Activated B cell treated with CpG ODN at 0.5 μM for 24 hours (primary cell): ENCODE results near the gene POU6F1. TPM values are rescaled to one million over a fixed set of nuclear protein-coding genes. Genes with fewer than 3 reads are reported as not detected.

ENCODE experiments used
- ATAC-seq: fragments of 200-7000 bp; cut with Tn5 transposase; one replicate; pipeline ENCODE4 v1.10.0; 2021; ENCODE audit warnings: low read depth, mild to moderate bottlenecking, moderate library complexity
- CTCF ChIA-PET: fragments of 350-600 bp; sonication (Branson Sonifier 250); formaldehyde crosslinking; loops from one replicate; lab custom pipeline; 2021; ENCODE audit warnings: antibody characterized with exemption; lab: Charles Lee
- POLR2A ChIA-PET: fragments of 350-600 bp; sonication (Branson Sonifier 250); formaldehyde crosslinking; loops from one replicate; lab custom pipeline; 2021; ENCODE audit warnings: antibody characterized with exemption; lab: Charles Lee
- DNase-seq: peaks from one replicate; pipeline ENCODE4 v3.0.0; 2022
- H3K27ac Mint-ChIP-seq: one replicate; pipeline ENCODE4 v1.8.0; 2020; ENCODE audit warnings: mixed read lengths
- H3K27me3 Mint-ChIP-seq: one replicate; pipeline ENCODE4 v1.8.0; 2021; ENCODE audit warnings: mixed read lengths
- H3K36me3 Mint-ChIP-seq: one replicate; pipeline ENCODE4 v1.8.0; 2021; ENCODE audit warnings: low read depth, mixed read lengths
- H3K4me1 Mint-ChIP-seq: one replicate; pipeline ENCODE4 v1.8.0; 2021; ENCODE audit warnings: mixed read lengths
- H3K4me3 Mint-ChIP-seq: one replicate; pipeline ENCODE4 v1.8.0; 2020; ENCODE audit warnings: mild to moderate bottlenecking, mixed read lengths
- H3K9me3 Mint-ChIP-seq: one replicate; pipeline ENCODE4 v1.8.0; 2020; ENCODE audit warnings: mixed read lengths
- intact Hi-C: fragments of 100-400 bp; cut with micrococcal nuclease; formaldehyde crosslinking; loops from one replicate; pipeline ENCODE4 v1.15.1; 2024
- total RNA-seq: library from RNA; stranded (reverse); gene quantifications from 2 replicates; pipeline ENCODE4 v1.2.3, GENCODE V29; 2022
- TF ChIP-seq, protein P1 (sequence below): fragments of 200-600 bp; IDR thresholded peaks from one replicate; pipeline ENCODE4 v1.8.0; 2022; ENCODE audit warnings: antibody characterized with exemption, mild to moderate bottlenecking

Gene POU6F1, protein sequence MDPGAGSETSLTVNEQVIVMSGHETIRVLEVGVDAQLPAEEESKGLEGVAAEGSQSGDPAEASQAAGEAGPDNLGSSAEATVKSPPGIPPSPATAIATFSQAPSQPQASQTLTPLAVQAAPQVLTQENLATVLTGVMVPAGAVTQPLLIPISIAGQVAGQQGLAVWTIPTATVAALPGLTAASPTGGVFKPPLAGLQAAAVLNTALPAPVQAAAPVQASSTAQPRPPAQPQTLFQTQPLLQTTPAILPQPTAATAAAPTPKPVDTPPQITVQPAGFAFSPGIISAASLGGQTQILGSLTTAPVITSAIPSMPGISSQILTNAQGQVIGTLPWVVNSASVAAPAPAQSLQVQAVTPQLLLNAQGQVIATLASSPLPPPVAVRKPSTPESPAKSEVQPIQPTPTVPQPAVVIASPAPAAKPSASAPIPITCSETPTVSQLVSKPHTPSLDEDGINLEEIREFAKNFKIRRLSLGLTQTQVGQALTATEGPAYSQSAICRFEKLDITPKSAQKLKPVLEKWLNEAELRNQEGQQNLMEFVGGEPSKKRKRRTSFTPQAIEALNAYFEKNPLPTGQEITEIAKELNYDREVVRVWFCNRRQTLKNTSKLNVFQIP
- total RNA-seq = 20.3 and 26.2 TPM in 2 replicates

DNA sequence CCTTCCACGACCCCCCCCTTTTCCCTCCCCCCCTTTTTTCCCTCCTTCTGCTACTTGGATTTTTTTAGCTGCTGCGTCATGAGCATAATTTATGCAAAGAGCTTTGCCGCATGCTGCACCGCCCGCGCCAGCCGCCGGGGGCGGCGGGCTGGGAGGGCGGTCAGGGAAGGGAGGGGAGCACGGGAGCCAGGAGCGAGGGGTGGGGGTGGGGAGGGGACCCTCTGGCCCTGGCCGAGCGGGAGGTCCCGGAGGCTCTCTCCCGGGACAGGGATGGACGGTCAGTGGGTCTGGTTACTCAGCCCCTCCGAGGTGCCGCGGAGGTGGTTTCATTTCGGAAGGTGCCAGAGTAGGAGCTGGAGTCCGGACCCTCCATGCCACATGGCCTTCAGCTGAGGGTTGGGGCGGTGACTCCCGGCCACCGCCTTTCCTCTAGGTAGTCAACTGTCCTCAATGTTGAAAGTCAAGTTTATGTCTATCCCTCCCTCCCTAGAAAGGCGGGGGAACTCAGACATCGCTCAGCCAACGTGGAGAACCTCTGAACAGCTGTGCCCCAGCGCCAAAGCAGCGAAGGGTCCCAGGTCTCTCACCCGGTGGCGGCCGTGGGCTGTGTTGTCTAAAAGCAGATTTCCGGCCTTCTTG lies at the start of gene POU6F1:
TSS of gene POU6F1 (minus strand) at position 95 of the 639 bp plus-strand sequence. CDS start 11,226 bp downstream, outside the sequence.
- ATAC-seq (peak; percentile 79), DNase-seq (peak; percentile 68)
- ChIA-PET POLR2A (interaction anchor here (0.5 to 5.1 kb wide), 40 partner anchors 9 to 1985 kb away, joined by 3 to 198 read pairs (median 5); partner anchors contain the start of genes ATF1, BIN2, CERS5 and CSRNP2), CTCF (interaction anchor here (0.6 to 1.7 kb wide), 11 partner anchors 9 to 314 kb away, joined by 3 to 8 read pairs (median 4); partner anchors contain the start of gene DAZAP2)
- Mint-ChIP-seq H3K27me3 (no peaks in the 10 kb centered on the region), H3K4me3 (peak within 1 kb of the TSS; percentile 91), H3K9me3 (no peaks in the 10 kb centered on the region), H3K27ac (peak within 1 kb of the TSS; percentile 95), H3K36me3 (peaks cover 7% of the 10 kb centered on the region), H3K4me1 (peaks cover 17% of the 10 kb centered on the region)
- TF ChIP-seq, protein P1, sequence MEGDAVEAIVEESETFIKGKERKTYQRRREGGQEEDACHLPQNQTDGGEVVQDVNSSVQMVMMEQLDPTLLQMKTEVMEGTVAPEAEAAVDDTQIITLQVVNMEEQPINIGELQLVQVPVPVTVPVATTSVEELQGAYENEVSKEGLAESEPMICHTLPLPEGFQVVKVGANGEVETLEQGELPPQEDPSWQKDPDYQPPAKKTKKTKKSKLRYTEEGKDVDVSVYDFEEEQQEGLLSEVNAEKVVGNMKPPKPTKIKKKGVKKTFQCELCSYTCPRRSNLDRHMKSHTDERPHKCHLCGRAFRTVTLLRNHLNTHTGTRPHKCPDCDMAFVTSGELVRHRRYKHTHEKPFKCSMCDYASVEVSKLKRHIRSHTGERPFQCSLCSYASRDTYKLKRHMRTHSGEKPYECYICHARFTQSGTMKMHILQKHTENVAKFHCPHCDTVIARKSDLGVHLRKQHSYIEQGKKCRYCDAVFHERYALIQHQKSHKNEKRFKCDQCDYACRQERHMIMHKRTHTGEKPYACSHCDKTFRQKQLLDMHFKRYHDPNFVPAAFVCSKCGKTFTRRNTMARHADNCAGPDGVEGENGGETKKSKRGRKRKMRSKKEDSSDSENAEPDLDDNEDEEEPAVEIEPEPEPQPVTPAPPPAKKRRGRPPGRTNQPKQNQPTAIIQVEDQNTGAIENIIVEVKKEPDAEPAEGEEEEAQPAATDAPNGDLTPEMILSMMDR = no peak
- intact Hi-C loops = loop anchor here (1.0 to 5.0 kb wide), 9 partner anchors 20 to 453 kb away; partner anchors contain the start of genes ATF1, CSRNP2, DAZAP2 and LETMD1

DNA sequence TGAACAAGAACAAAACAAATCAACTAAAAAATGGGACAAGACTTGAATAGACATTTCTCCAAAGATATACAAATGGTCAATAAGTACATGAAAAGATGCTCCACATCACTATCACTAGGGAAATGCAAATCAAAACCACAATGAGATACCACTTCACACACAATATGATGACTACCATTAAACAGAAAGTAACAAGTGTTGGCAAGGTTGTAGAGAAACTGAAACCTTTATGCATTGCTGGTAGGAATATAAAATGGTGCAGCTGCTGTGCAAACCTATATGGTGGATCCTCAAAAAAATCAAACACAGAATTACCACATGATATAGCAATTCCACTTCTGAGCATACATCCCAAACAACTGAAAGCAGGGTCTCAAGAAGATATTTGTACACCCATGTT lies 47.2 kb upstream of the POU6F1 start:
- DNase-seq = no peak

DNA sequence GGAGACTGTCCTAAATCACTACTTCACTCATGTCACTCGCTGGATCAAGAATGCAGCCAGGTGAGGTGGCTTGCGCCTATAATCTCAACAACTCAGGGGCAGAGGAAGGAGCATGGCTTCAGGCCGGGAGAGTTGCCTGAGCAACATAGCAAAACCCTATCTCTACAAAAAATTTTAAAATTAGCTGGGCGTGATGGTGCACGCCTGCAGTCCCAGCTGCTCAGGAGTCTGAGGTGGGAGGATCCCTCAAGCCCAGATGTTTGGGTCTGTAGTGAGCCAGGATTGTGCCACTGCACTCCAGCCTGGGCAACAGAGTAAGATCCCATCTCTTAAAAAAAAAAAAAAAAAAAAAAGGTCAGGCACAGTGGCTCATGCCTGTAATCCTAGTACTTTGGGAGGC lies 46.4 kb upstream of the POU6F1 start:
- intact Hi-C loops = no loop called here
- H3K9me3 Mint-ChIP-seq = no peaks in the 10 kb centered on the region
- H3K27ac Mint-ChIP-seq = no peak overlapping the region
- H3K36me3 Mint-ChIP-seq = peaks cover 12% of the 10 kb centered on the region
- TF ChIP-seq, protein P1 = no peak
- DNase-seq (no peak), ATAC-seq (no peak)
- no peak overlapping the region for H3K4me3 Mint-ChIP-seq
- H3K27me3 Mint-ChIP-seq = no peaks in the 10 kb centered on the region
- POLR2A ChIA-PET = interaction anchor here (2.0 kb wide), 1 partner anchor 76 kb away, joined by 6 read pairs; no protein-coding TSS in a partner anchor
- H3K4me1 Mint-ChIP-seq = peaks cover 27% of the 10 kb centered on the region
- CTCF ChIA-PET = interaction anchor here (2.1 to 4.3 kb wide), 2 partner anchors 11 to 76 kb away, joined by 8 to 67 read pairs; no protein-coding TSS in a partner anchor

More for the DNA sequence above, 47.2 kb upstream of the POU6F1 start:
- intact Hi-C loops = no loop called here
- Mint-ChIP-seq H3K27ac (no peak overlapping the region), H3K4me1 (peaks cover 30% of the 10 kb centered on the region), H3K4me3 (no peak overlapping the region), H3K27me3 (no peaks in the 10 kb centered on the region), H3K36me3 (peaks cover 15% of the 10 kb centered on the region), H3K9me3 (no peaks in the 10 kb centered on the region)
- peak; percentile 22 for ATAC-seq
- POLR2A ChIA-PET = no interaction called here
- TF ChIP-seq, protein P1 = no peak
- CTCF ChIA-PET = interaction anchor here (4.3 kb wide), 1 partner anchor 75 kb away, joined by 67 read pairs; no protein-coding TSS in a partner anchor

DNA sequence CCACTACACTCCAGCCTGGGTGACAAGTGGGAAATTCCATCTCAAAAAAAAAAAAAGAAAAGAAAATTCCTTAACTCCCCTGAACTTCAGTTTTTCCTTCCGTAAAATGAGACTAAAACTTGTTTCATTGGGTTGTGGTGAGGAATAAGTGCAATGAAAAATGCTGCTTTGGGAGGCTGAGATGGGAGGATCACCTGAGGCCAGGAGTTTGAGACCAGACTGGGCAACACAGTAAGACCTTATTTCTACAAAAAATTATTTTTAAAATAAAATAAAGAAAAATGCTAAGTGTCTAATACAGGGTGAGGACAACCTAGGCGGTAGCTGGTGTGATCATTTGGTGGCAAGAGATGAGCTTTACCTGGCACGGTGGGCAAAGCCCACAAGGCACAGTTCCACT lies 45.5 kb upstream of the POU6F1 start:
- H3K27ac Mint-ChIP-seq = no peak overlapping the region
- no peak for ATAC-seq
- H3K36me3 Mint-ChIP-seq = peaks cover 12% of the 10 kb centered on the region
- DNase-seq = no peak
- ChIA-PET CTCF (interaction anchor here (1.2 to 4.3 kb wide), 4 partner anchors 11 to 269 kb away, joined by 3 to 67 read pairs (median 6); no protein-coding TSS in a partner anchor), POLR2A (interaction anchor here (0.6 to 2.0 kb wide), 3 partner anchors 25 to 77 kb away, joined by 3 to 8 read pairs (median 6); partner anchors contain the start of gene DAZAP2)
- no peaks in the 10 kb centered on the region for H3K27me3 Mint-ChIP-seq
- H3K9me3 Mint-ChIP-seq = no peaks in the 10 kb centered on the region
- intact Hi-C loops = no loop called here
- no peak overlapping the region for H3K4me3 Mint-ChIP-seq
- peaks cover 21% of the 10 kb centered on the region for H3K4me1 Mint-ChIP-seq
- TF ChIP-seq, protein P1 = no peak
